Keratinocyte (primary cell): ENCODE data around the gene MS4A15.

Experiments
- EZH2 ChIP-seq: IDR thresholded peaks from one replicate; pipeline ENCODE4 v1.6.1; 2012; ENCODE audit warnings: inconsistent platforms, mild to moderate bottlenecking, low read length, moderate library complexity
- TF ChIP-seq, protein P1 (sequence below), 3 experiments: IDR thresholded peaks in 1 of 3; conservative IDR thresholded peaks in 1 of 3; optimal IDR thresholded peaks in 1 of 3; 2 replicates in 2 of 3; 3 replicates in 1 of 3; pipeline versions ENCODE3 to v1.5.1; 2011; ENCODE audit warnings: low read length in 3 of 3, mild to moderate bottlenecking in 3 of 3, moderate library complexity in 2 of 3, control low read depth in 1 of 3, inconsistent platforms in 1 of 3; ENCODE audit not compliant: insufficient read depth in 2 of 3; ENCODE audit errors: extremely low read depth in 1 of 3

DNA sequence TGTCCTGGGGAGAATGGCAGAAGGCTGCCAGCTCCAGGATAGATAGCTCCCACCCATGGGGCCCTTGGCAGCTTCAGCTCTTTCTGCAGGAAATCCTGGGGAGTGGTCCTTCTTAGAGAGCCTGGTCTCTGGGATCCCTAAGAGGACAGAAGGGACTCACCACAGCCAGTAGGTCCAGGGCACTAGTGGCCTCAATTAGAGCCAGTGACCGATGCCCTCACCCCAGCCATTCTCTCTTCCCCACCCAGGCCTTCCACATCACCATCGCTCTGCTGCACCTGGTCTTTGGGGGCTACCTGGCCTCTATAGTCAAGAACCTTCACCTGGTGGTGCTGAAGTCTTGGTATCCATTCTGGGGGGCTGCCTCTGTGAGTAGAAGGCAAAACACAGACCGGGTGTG is 34.1 kb downstream of the MS4A15 start:
- TF ChIP-seq, protein P1, sequence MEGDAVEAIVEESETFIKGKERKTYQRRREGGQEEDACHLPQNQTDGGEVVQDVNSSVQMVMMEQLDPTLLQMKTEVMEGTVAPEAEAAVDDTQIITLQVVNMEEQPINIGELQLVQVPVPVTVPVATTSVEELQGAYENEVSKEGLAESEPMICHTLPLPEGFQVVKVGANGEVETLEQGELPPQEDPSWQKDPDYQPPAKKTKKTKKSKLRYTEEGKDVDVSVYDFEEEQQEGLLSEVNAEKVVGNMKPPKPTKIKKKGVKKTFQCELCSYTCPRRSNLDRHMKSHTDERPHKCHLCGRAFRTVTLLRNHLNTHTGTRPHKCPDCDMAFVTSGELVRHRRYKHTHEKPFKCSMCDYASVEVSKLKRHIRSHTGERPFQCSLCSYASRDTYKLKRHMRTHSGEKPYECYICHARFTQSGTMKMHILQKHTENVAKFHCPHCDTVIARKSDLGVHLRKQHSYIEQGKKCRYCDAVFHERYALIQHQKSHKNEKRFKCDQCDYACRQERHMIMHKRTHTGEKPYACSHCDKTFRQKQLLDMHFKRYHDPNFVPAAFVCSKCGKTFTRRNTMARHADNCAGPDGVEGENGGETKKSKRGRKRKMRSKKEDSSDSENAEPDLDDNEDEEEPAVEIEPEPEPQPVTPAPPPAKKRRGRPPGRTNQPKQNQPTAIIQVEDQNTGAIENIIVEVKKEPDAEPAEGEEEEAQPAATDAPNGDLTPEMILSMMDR (optimal IDR thresholded peaks at IDR 0.05 in 1 of 3, IDR thresholded peaks at IDR 0.05 in 1 of 3, conservative IDR thresholded peaks at IDR 0.05 in 1 of 3; ENCODE audit: extremely low read depth in 1 of 3, insufficient read depth in 2 of 3, low read length in 3 of 3) = no peak
- no peak for TF ChIP-seq EZH2
